Muscle of leg (tissue), 11 donors: Measurements from ENCODE around the gene AGO4. TPM values are rescaled to one million over a fixed set of nuclear protein-coding genes. Genes with fewer than 3 reads are reported as not detected.

Experiments used
- DNase-seq: peaks from one replicate; pipeline ENCODE4 v3.0.0; 2013
- H3K27ac ChIP-seq: one replicate; pipeline ENCODE4 v1.5.1; 2013; ENCODE audit warnings: mild to moderate bottlenecking, low read length, control low read depth
- H3K27me3 ChIP-seq: one replicate; pipeline ENCODE4 v1.6.1; 2013; ENCODE audit warnings: low read length; ENCODE audit not compliant: control insufficient read depth, insufficient read depth
- H3K36me3 ChIP-seq: one replicate; pipeline ENCODE4 v1.6.1; 2013; ENCODE audit warnings: low read length; ENCODE audit not compliant: control insufficient read depth, insufficient read depth
- H3K4me1 ChIP-seq: one replicate; pipeline ENCODE4 v1.6.1; 2013; ENCODE audit warnings: low read length; ENCODE audit not compliant: control insufficient read depth, insufficient read depth
- H3K4me3 ChIP-seq: one replicate; pipeline ENCODE4 v1.5.1; 2013; ENCODE audit warnings: low read length, control low read depth
- H3K9me3 ChIP-seq: replicated peaks from 2 replicates; pipeline ENCODE4 v1.6.1; 2013; ENCODE audit warnings: low read depth, low read length; ENCODE audit not compliant: control insufficient read depth
- WGBS: methylation state at CpG from one replicate; pipeline ENCODE4 v1.1.5; 2013; ENCODE audit warnings: missing lambda C conversion rate; ENCODE audit not compliant: insufficient coverage; 5-methylcytosine and 5-hydroxymethylcytosine counted together
- polyA plus RNA-seq, 8 donors: library from polyadenylated mRNA; unstranded; fragments of 120-200 nt; gene quantifications; one replicate each; pipeline versions ENCODE4 v1.2.1 to v1.2.3, GENCODE V29; 2013; ENCODE audit warnings: inconsistent platforms in 1 of 8, low replicate concordance in 1 of 8; ENCODE audit not compliant: insufficient read length in 8 of 8, insufficient read depth in 1 of 8
- total RNA-seq: library from RNA; stranded (reverse); fragments of 120-200 nt; gene quantifications from one replicate; pipeline ENCODE4 v1.2.4, GENCODE V29; 2013

The AGO4 gene
- total and polyA plus RNA-seq, 9 donors: 9.6 to 14.3 (median 11.9) TPM

DNA sequence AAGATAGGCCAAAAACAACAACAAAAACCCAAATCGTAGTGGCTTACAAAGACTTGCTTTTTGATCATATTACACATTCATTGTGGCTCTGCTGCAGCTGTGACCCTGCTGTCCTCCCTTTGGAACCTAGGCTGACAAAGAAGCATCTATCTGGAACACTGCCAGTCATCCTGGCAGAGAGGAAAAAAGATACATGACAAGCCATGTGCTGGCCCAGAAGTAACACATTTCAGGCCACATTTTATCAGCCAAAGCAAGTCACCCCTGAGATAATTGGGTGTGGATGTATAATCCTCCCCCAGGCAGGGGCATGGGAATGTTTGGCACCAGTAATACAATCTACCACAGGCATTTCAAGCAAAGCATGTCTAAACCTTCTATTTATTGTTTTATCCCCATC is 38.0 kb downstream of the AGO4 start:
- Histone ChIP-seq H3K36me3 (peaks cover 25% of the 10 kb centered on the region), H3K9me3 (no peaks in the 10 kb centered on the region), H3K27ac (no peak overlapping the region), H3K4me1 (peaks cover 7% of the 10 kb centered on the region), H3K27me3 (no peaks in the 10 kb centered on the region), H3K4me3 (no peak overlapping the region)
- DNase-seq: peak; percentile 49
- WGBS: 50% methylated on average over 1 of the region's 1 CpG

DNA sequence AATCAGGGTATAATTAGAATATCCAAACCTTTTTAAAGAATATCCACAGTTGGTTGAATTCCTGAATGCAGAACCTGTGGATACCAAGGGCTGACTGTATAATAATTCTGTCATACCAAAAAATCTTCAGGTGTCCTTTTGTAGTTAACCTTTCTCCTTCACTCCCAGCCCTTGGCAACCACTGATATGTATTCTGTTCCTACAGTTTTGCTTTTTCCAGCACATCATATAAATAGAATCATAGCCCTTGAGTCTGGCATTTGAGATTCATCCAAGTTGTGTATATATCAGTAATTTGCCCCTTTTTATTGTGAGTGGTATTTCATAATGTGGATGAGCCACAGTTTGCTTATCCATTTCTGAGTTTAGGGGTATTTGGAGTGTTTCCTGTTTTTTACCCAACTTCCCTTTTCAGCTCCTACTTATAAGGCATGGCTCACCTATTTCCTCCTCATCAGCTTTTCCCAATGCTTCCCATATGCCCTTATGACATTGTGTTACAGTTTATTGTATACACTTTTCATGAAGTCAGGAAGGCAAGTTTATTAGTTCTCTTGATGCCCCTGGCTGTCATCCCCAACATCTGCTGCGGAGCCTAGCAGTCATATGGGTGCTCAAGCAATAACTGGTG is 40.2 kb downstream of the AGO4 start:
- H3K4me3 ChIP-seq: no peak overlapping the region
- H3K36me3 ChIP-seq: peaks cover 14% of the 10 kb centered on the region
- H3K9me3 ChIP-seq: no peaks in the 10 kb centered on the region
- WGBS: 80% methylated on average over 1 of the region's 1 CpG
- DNase-seq: peak; percentile 12
- H3K4me1 ChIP-seq: peaks cover 11% of the 10 kb centered on the region
- H3K27ac ChIP-seq: no peak overlapping the region
- no peaks in the 10 kb centered on the region for H3K27me3 ChIP-seq

DNA sequence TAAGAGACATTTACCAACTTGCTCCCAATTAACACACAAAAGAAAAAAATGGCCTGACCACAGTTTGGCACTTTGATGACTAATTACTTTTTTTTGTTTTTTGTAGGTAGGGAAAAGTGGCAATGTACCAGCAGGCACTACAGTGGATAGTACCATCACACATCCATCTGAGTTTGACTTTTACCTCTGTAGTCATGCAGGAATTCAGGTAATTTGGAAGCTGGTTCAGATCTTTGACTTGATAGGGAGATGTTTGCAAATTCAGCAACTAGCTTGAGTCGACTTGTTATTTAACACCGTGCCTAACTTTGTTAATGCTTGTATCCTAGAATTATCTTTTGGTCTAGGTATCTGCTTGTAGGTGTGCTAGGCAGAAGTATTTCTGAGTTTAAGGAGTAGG is 42.2 kb downstream of the AGO4 start:
- H3K4me3 ChIP-seq: no peak overlapping the region
- no peaks in the 10 kb centered on the region for H3K9me3 ChIP-seq
- H3K27me3 ChIP-seq: no peaks in the 10 kb centered on the region
- no peak overlapping the region for H3K27ac ChIP-seq
- H3K4me1 ChIP-seq: peaks cover 11% of the 10 kb centered on the region
- DNase-seq: no peak
- H3K36me3 ChIP-seq: peaks cover 16% of the 10 kb centered on the region
- 100% methylated on average over 1 of the region's 2 CpGs for WGBS

DNA sequence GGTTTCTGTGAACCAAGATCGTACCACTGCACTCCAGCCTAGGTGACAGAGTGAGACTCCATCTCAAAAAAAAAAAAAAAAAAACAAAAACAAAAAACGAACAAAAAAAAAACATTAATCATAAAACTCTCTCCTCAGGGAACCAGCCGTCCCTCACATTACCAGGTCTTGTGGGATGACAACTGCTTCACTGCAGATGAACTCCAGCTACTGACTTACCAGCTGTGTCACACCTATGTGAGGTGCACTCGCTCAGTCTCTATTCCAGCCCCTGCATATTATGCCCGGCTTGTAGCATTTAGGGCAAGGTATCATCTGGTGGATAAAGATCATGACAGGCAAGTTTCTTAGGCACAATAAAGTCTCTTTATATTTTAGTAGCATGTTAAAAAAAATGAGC is 42.9 kb downstream of the AGO4 start:
- peaks cover 13% of the 10 kb centered on the region for H3K4me1 ChIP-seq
- no peaks in the 10 kb centered on the region for H3K9me3 ChIP-seq
- H3K4me3 ChIP-seq: no peak overlapping the region
- peaks cover 22% of the 10 kb centered on the region for H3K36me3 ChIP-seq
- H3K27me3 ChIP-seq: no peaks in the 10 kb centered on the region
- H3K27ac ChIP-seq: no peak overlapping the region
- 80% methylated on average over 1 of the region's 5 CpGs for WGBS
- DNase-seq: no peak

DNA sequence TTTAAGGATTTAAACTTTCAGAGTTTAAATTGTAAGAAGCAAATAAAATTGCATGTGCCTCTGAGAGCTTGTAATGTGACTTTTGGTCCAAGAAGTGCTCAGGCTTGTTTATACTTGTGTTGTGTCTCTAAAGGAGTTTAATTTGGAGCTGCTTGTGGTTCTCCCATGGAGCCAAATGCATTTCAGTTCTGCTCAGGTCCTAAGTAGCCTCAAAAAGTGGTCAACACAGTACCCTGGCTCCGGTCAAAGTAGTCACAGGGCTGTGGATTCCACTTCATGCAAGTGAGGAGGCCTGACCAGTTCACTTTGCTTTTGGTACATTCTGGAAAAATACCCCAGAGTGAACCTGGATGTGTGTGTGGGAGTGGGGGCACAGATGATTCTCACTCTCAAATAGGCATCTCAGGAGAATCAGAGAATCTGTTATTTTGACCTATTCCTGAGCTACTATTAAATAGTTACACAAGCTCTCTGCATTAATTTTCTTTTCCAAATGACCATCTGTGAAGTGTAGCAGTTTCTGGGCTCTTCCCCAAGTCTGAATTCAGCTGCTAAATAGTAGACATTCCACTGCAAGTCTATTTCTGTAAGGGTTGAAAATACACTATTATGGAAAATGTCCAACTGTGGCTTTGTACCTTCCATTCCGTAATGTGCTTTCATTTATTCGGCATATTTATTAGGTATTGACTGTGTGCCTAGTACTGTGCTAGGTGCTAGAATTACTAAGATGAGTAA is 43.5 kb downstream of the AGO4 start:
- H3K9me3 ChIP-seq: no peaks in the 10 kb centered on the region
- DNase-seq: peak; percentile 97
- no peak overlapping the region for H3K4me3 ChIP-seq
- peaks cover 12% of the 10 kb centered on the region for H3K4me1 ChIP-seq
- H3K27ac ChIP-seq: peak overlapping the region; percentile 74
- H3K27me3 ChIP-seq: no peaks in the 10 kb centered on the region
- H3K36me3 ChIP-seq: peaks cover 26% of the 10 kb centered on the region
- 43% methylated on average over 1 of the region's 3 CpGs for WGBS

DNA sequence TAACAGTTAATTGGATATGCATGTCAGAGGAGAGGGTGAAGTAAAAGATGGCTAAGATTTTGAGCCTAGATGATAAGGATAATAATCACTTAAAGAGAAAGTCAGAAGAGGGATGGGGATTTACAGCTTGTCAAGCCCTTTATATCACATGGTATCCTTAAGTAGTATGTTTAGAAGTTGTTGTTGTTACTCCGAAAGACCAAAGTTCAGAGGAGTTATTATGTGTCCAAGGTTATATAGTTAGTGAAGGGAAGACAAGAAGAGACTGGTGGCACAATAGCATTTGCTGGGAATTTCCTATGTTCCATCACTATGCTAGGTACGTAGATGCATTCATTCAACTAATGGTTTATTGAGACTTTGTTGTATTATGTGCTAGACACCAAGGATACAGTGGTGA is 44.4 kb downstream of the AGO4 start:
- no CpG with 5 or more reads among the region's 2 CpGs for WGBS
- DNase-seq: no peak
- H3K27ac ChIP-seq: peak overlapping the region; percentile 74

DNA sequence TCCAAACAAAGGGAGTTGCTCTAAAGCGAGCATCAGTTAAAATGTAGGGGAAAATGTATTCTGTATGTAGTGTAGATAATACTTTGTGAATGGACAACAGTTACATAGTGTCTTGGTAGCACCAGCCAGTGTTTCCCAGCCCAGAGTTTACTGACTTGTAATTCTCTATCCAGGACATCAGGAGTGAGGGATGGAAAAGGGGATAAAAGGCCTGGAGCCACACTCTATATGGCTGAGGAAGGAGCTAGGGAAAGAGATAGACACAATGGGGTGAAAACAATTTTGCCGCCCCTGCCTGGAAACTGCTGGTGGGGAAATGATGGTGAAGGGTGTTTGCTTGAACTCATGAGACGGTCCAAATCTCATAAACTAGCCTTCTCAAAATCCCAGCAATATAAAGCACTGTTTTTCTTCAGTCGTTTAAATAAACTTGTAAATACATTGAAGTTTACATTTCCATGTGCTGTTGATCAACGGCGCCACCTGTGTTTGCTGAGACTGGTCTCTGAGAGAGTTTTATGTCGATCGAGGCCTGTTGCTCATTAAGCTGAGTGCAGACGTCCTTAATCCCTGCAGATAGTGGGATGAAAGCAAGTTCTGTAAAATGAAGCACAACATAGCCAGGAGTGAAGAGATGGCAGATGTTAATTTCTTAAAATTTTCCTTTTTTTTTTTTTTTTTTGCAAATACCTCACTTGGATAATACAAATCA is 47.3 kb downstream of the AGO4 start:
- 41% methylated on average over 4 of the region's 9 CpGs for WGBS

More for the DNA sequence above, 44.4 kb downstream of the AGO4 start:
- H3K4me3 ChIP-seq: no peak overlapping the region
- no peaks in the 10 kb centered on the region for H3K9me3 ChIP-seq
- peaks cover 34% of the 10 kb centered on the region for H3K36me3 ChIP-seq
- H3K27me3 ChIP-seq: no peaks in the 10 kb centered on the region
- H3K4me1 ChIP-seq: peaks cover 12% of the 10 kb centered on the region

DNA sequence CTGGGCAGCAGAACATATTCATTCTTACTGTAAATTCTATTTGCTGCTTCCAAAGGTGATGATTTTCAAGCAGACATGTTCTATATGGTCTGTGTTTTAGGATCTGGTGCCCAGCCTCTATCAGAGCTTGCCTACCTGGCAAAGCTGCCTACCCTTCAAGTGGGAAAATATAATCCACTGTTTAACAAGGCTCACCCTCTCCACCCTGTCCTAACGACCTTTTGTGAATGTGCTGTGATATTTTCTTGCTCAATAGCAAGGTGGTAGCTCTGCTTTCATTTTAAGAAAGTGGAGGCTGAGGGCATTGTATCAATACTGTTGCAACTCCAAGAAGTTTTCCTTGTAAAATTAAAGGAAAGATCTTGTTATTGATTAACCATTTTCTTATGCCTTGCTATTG is 49.1 kb downstream of the AGO4 start:
- no CpG with 5 or more reads among the region's 1 CpG for WGBS
- peaks cover 29% of the 10 kb centered on the region for H3K36me3 ChIP-seq

More for the DNA sequence above, 47.3 kb downstream of the AGO4 start:
- peaks cover 32% of the 10 kb centered on the region for H3K36me3 ChIP-seq
- H3K9me3 ChIP-seq: no peaks in the 10 kb centered on the region
- peaks cover 12% of the 10 kb centered on the region for H3K4me1 ChIP-seq
- H3K27ac ChIP-seq: no peak overlapping the region
- H3K27me3 ChIP-seq: no peaks in the 10 kb centered on the region
- DNase-seq: peak; percentile 70
- H3K4me3 ChIP-seq: no peak overlapping the region

DNA sequence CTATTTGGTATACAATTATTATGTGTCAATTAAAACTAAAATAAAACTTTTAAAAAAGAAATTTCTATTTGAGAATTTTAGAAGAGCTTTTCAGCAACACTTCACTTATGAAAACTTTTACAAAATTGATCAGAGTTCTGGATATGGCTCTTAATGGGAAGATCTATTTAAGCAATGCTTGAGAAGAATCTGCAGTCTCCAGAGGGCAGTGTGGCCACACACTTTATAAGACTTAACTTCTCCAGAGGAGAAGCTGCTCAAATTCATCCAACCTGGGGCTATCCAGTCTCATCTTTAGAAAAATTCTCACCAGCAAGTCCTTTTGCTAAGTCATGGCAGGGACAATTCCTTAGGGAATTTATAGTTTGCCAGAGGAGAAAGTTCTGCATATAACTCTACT is 50.0 kb downstream of the AGO4 start:
- Histone ChIP-seq H3K4me3 (no peak overlapping the region), H3K27me3 (no peaks in the 10 kb centered on the region), H3K9me3 (no peaks in the 10 kb centered on the region), H3K27ac (no peak overlapping the region), H3K4me1 (peaks cover 3% of the 10 kb centered on the region), H3K36me3 (peaks cover 29% of the 10 kb centered on the region)
- peak; percentile 52 for DNase-seq

More for the DNA sequence above, 49.1 kb downstream of the AGO4 start:
- Histone ChIP-seq H3K27me3 (no peaks in the 10 kb centered on the region), H3K27ac (no peak overlapping the region), H3K4me3 (no peak overlapping the region), H3K9me3 (no peaks in the 10 kb centered on the region), H3K4me1 (peaks cover 3% of the 10 kb centered on the region)
- no peak for DNase-seq

DNA sequence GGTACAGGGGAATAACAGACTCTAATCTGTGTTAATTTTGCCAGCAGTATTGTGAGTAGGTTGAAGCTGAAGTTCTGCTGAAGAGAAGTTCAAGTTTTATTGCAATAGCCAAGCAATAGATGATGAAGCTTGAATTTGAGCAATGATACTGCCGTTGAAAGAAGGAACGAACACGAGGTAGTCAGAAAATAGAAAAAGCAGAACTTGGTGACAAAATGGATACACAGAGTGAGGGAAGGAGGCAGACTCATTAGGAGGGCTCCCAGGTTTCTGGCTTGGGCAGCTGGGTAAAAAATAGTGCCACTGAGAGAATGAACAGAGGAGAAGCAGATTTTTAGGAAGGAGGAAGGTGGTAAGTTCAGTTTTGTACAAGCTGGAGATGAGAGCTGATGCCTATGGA is 52.9 kb downstream of the AGO4 start:
- H3K4me3 ChIP-seq: no peak overlapping the region
- H3K36me3 ChIP-seq: peaks cover 13% of the 10 kb centered on the region
- 31% methylated on average over 3 of the region's 3 CpGs for WGBS
- DNase-seq: no peak
- no peak overlapping the region for H3K27ac ChIP-seq
- H3K27me3 ChIP-seq: no peaks in the 10 kb centered on the region
- peaks cover 1% of the 10 kb centered on the region for H3K4me1 ChIP-seq
- no peaks in the 10 kb centered on the region for H3K9me3 ChIP-seq
